Glutamatergic neuron (in vitro differentiated cells): ENCODE results near the gene HNRNPA3. TPM values are rescaled to one million over a fixed set of nuclear protein-coding genes. Genes with fewer than 3 reads are reported as not detected.

ENCODE experiments used
- DNase-seq: peaks from one replicate; pipeline ENCODE4 v3.0.0; 2022
- H3K27ac Mint-ChIP-seq: one replicate; pipeline ENCODE4 v1.8.0; 2020; ENCODE audit warnings: mild to moderate bottlenecking, mixed read lengths, inconsistent platforms; ENCODE audit not compliant: unreplicated experiment
- H3K27me3 Mint-ChIP-seq: one replicate; pipeline ENCODE4 v1.8.0; 2020; ENCODE audit warnings: mild to moderate bottlenecking, moderate library complexity, mixed read lengths, inconsistent platforms; ENCODE audit not compliant: unreplicated experiment
- H3K36me3 Mint-ChIP-seq: one replicate; pipeline ENCODE4 v1.8.0; 2020; ENCODE audit warnings: mild to moderate bottlenecking, mixed read lengths, inconsistent platforms; ENCODE audit not compliant: unreplicated experiment
- H3K4me1 Mint-ChIP-seq: one replicate; pipeline ENCODE4 v1.8.0; 2020; ENCODE audit warnings: mild to moderate bottlenecking, low read depth, mixed read lengths, inconsistent platforms; ENCODE audit not compliant: unreplicated experiment
- H3K4me3 Mint-ChIP-seq: one replicate; pipeline ENCODE4 v1.8.0; 2020; ENCODE audit warnings: mild to moderate bottlenecking, mixed read lengths, inconsistent platforms; ENCODE audit not compliant: unreplicated experiment
- H3K9me3 Mint-ChIP-seq: one replicate; pipeline ENCODE4 v1.8.0; 2020; ENCODE audit warnings: mild to moderate bottlenecking, moderate library complexity, mixed read lengths, inconsistent platforms; ENCODE audit not compliant: unreplicated experiment
- CTCF ChIP-seq: fragments of 200-600 bp; sonication (generic); IDR thresholded peaks from one replicate; pipeline ENCODE4 v1.5.0; 2021; ENCODE audit not compliant: partially characterized antibody, unreplicated experiment
- total RNA-seq: library from RNA; stranded (reverse); fragmentation: NEBNext Ultra II Directional; extraction: Animal tissue kit (Norgen Biotek cat#: 25700); gene quantifications from one replicate; pipeline ENCODE4 v1.2.1, GENCODE V29; 2021; ENCODE audit not compliant: unreplicated experiment

HNRNPA3 gene
- total RNA-seq, 1 donor from 2014 or later = 251 TPM

- Mint-ChIP-seq H3K4me3 (no peak overlapping the region), H3K27me3 (peaks cover 3% of the 10 kb centered on the region), H3K9me3 (peaks cover 4% of the 10 kb centered on the region), H3K36me3 (peaks cover 4% of the 10 kb centered on the region), H3K27ac (peak overlapping the region; percentile 43), H3K4me1 (peaks cover 32% of the 10 kb centered on the region)
- no peak for DNase-seq
- no peak for TF ChIP-seq CTCF
These were observed 43.4 kb downstream of the HNRNPA3 start for GRCh38 chr2:177256026-177256425.

- H3K4me1 Mint-ChIP-seq = peaks cover 32% of the 10 kb centered on the region
- H3K27ac Mint-ChIP-seq = no peak overlapping the region
- peaks cover 4% of the 10 kb centered on the region for H3K9me3 Mint-ChIP-seq
- peaks cover 4% of the 10 kb centered on the region for H3K36me3 Mint-ChIP-seq
- TF ChIP-seq CTCF = no peak
- no peak overlapping the region for H3K4me3 Mint-ChIP-seq
- H3K27me3 Mint-ChIP-seq = peaks cover 3% of the 10 kb centered on the region
- DNase-seq = no peak
These were observed 44.1 kb downstream of the HNRNPA3 start for GRCh38 chr2:177256695-177257094.

GRCh38 chr2:177257471-177257870, 44.9 kb downstream of the HNRNPA3 start:
- no peak overlapping the region for H3K4me3 Mint-ChIP-seq
- TF ChIP-seq CTCF = no peak
- peaks cover 35% of the 10 kb centered on the region for H3K4me1 Mint-ChIP-seq
- no peak for DNase-seq
- H3K36me3 Mint-ChIP-seq = peaks cover 4% of the 10 kb centered on the region
- H3K9me3 Mint-ChIP-seq = peaks cover 4% of the 10 kb centered on the region
- no peaks in the 10 kb centered on the region for H3K27me3 Mint-ChIP-seq
- no peak overlapping the region for H3K27ac Mint-ChIP-seq

DNA sequence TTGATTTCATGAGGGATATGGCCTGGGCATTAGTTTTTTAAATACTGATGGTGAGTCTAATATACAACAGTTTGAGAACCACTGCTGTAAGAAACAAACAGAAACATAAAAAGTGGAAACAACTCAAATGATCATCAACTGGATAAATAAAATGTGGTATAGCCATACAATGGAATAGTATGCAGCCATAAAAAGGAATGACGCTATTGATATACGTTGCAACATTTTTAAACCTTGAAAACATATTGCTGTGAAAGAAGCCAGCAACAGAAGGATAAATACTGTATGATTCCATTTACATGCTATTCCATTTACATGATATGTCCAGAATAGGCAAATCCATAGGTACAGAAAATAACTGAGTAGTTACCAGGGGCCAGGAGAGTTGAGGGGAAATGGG, 45.5 kb downstream of the HNRNPA3 start:
- Mint-ChIP-seq H3K27ac (no peak overlapping the region), H3K4me3 (no peak overlapping the region), H3K36me3 (peaks cover 4% of the 10 kb centered on the region), H3K27me3 (no peaks in the 10 kb centered on the region), H3K4me1 (peaks cover 32% of the 10 kb centered on the region), H3K9me3 (peaks cover 4% of the 10 kb centered on the region)
- DNase-seq = no peak
- TF ChIP-seq CTCF = no peak

GRCh38 chr2:177260379-177260778, 47.8 kb downstream of the HNRNPA3 start:
- Mint-ChIP-seq H3K9me3 (peaks cover 11% of the 10 kb centered on the region), H3K27ac (no peak overlapping the region), H3K27me3 (peaks cover 5% of the 10 kb centered on the region), H3K4me1 (peaks cover 23% of the 10 kb centered on the region), H3K4me3 (peak overlapping the region; percentile 53), H3K36me3 (peaks cover 4% of the 10 kb centered on the region)
- DNase-seq = no peak
- no peak for TF ChIP-seq CTCF
